Suprapubic skin (tissue), 3 donors: ENCODE measurements around the gene PTBP3.

ENCODE experiments used
- POLR2A ChIP-seq, 2 donors: fragments of 450-650 bp; IDR thresholded peaks; one replicate each; pipeline ENCODE4 v1.6.1; 2017; ENCODE audit warnings: antibody characterized with exemption in 2 of 2, mild to moderate bottlenecking in 2 of 2, moderate library complexity in 2 of 2
- TF ChIP-seq, protein P1 (sequence below), 2 donors: fragments of 200-600 bp in 1 of 2; fragments of 450-650 bp in 1 of 2; sonication (generic) in 1 of 2; IDR thresholded peaks; one replicate each; pipeline ENCODE4 v1.5.1; 2016 to 2019; ENCODE audit warnings: antibody characterized with exemption in 2 of 2, mild to moderate bottlenecking in 1 of 2, moderate library complexity in 1 of 2

GRCh38 chr9:112301420-112301819, 32.0 kb downstream of the PTBP3 start:
- TF ChIP-seq POLR2A (IDR thresholded peaks at IDR 0.05): no peak
- TF ChIP-seq, protein P1, sequence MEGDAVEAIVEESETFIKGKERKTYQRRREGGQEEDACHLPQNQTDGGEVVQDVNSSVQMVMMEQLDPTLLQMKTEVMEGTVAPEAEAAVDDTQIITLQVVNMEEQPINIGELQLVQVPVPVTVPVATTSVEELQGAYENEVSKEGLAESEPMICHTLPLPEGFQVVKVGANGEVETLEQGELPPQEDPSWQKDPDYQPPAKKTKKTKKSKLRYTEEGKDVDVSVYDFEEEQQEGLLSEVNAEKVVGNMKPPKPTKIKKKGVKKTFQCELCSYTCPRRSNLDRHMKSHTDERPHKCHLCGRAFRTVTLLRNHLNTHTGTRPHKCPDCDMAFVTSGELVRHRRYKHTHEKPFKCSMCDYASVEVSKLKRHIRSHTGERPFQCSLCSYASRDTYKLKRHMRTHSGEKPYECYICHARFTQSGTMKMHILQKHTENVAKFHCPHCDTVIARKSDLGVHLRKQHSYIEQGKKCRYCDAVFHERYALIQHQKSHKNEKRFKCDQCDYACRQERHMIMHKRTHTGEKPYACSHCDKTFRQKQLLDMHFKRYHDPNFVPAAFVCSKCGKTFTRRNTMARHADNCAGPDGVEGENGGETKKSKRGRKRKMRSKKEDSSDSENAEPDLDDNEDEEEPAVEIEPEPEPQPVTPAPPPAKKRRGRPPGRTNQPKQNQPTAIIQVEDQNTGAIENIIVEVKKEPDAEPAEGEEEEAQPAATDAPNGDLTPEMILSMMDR (IDR thresholded peaks at IDR 0.05): no peak
